Esophagus muscularis mucosa (tissue), 3 donors: ENCODE results near the gene ABHD17B.

Experiments used
- POLR2A ChIP-seq: fragments of 450-650 bp; IDR thresholded peaks from one replicate; pipeline ENCODE4 v1.6.1; 2017; ENCODE audit warnings: antibody characterized with exemption, moderate library complexity, mild to moderate bottlenecking, low read depth
- TF ChIP-seq, protein P1 (sequence below), 3 experiments: fragments of 200-600 bp in 2 of 3; fragments of 450-650 bp in 1 of 3; sonication (generic) in 2 of 3; IDR thresholded peaks; one replicate each; pipeline ENCODE4 v1.5.1; 2017 to 2019; ENCODE audit warnings: antibody characterized with exemption in 3 of 3, mild to moderate bottlenecking in 2 of 3, moderate library complexity in 1 of 3

DNA sequence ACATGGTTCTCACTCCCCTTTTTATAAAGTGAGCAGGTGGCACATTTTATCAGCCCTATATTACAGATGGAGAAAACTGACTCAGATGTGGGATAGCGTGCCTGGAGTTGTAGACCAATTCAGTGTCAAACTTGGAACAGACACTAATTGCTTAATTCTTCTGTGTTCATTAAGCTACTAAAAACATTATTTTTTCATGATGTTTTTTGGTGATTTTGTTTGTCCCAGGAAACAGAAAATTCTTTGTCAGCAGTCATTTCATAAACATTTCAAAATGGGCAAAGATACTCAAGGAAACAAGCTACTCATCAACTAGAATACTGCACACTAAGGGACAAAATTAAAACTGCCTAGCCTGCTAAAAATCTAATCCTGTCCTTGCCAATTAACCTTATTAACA, 2.2 kb downstream of the ABHD17B start:
- TF ChIP-seq, protein P1, sequence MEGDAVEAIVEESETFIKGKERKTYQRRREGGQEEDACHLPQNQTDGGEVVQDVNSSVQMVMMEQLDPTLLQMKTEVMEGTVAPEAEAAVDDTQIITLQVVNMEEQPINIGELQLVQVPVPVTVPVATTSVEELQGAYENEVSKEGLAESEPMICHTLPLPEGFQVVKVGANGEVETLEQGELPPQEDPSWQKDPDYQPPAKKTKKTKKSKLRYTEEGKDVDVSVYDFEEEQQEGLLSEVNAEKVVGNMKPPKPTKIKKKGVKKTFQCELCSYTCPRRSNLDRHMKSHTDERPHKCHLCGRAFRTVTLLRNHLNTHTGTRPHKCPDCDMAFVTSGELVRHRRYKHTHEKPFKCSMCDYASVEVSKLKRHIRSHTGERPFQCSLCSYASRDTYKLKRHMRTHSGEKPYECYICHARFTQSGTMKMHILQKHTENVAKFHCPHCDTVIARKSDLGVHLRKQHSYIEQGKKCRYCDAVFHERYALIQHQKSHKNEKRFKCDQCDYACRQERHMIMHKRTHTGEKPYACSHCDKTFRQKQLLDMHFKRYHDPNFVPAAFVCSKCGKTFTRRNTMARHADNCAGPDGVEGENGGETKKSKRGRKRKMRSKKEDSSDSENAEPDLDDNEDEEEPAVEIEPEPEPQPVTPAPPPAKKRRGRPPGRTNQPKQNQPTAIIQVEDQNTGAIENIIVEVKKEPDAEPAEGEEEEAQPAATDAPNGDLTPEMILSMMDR (IDR thresholded peaks at IDR 0.05), result no peak
- TF ChIP-seq POLR2A, result no peak
